Activated T-cell treated with anti-CD3 and anti-CD28 coated beads, Interleukin-2, amount 50 U/mL, for 1 hour (primary cell): ENCODE measurements around the gene ARHGEF37.

ENCODE experiments used
- DNase-seq: peaks from one replicate; pipeline ENCODE4 v3.0.0-alpha.2; 2020

The ARHGEF37 gene

GRCh38 chr5:149605354-149605997 is 24.2 kb downstream of the ARHGEF37 start:
- no peak for DNase-seq

GRCh38 chr5:149605998-149606724 is 24.9 kb downstream of the ARHGEF37 start:
- no peak for DNase-seq

- no peak for DNase-seq
These were observed 27.7 kb downstream of the ARHGEF37 start for GRCh38 chr5:149608936-149609545.

- no peak for DNase-seq
These were observed 28.4 kb downstream of the ARHGEF37 start for GRCh38 chr5:149609640-149610219.

- no peak for DNase-seq
These were observed 29.4 kb downstream of the ARHGEF37 start for GRCh38 chr5:149610589-149611255.

GRCh38 chr5:149611326-149611725 is 30.0 kb downstream of the ARHGEF37 start:
- DNase-seq = no peak

GRCh38 chr5:149614034-149614907 is 33.0 kb downstream of the ARHGEF37 start:
- no peak for DNase-seq

- DNase-seq = no peak
These were observed 34.7 kb downstream of the ARHGEF37 start for GRCh38 chr5:149615976-149616375.

GRCh38 chr5:149616727-149617285 is 35.5 kb downstream of the ARHGEF37 start:
- no peak for DNase-seq

- DNase-seq = no peak
These were observed 36.5 kb downstream of the ARHGEF37 start for GRCh38 chr5:149617760-149618306.

- DNase-seq = no peak
These were observed 37.4 kb downstream of the ARHGEF37 start for GRCh38 chr5:149618581-149619248.

GRCh38 chr5:149621415-149622098 is 40.3 kb downstream of the ARHGEF37 start:
- DNase-seq = no peak

GRCh38 chr5:149622466-149622865 is 41.2 kb downstream of the ARHGEF37 start:
- no peak for DNase-seq

GRCh38 chr5:149623473-149623872 is 42.2 kb downstream of the ARHGEF37 start:
- no peak for DNase-seq

- no peak for DNase-seq
These were observed 45.8 kb downstream of the ARHGEF37 start for GRCh38 chr5:149627070-149627469.

GRCh38 chr5:149628221-149628620 is 46.9 kb downstream of the ARHGEF37 start:
- no peak for DNase-seq

- DNase-seq = no peak
These were observed 47.6 kb downstream of the ARHGEF37 start for GRCh38 chr5:149628846-149629388.

- no peak for DNase-seq
These were observed 48.1 kb downstream of the ARHGEF37 start for GRCh38 chr5:149629421-149629820.

GRCh38 chr5:149630337-149630736 is 49.0 kb downstream of the ARHGEF37 start:
- no peak for DNase-seq

- no peak for DNase-seq
These were observed 50.2 kb downstream of the ARHGEF37 start for GRCh38 chr5:149631506-149631905.
